Activated T-cell treated with anti-CD3 and anti-CD28 coated beads for 1 hour (primary cell): Measurements from ENCODE around the gene FOXP1.
A peak's percentile ranks its signal among the peaks of the same experiment; 100 is the strongest.

ENCODE experiments used
- DNase-seq: peaks from one replicate; pipeline ENCODE4 v3.0.0-alpha.2; 2020; ENCODE audit warnings: low read depth

The FOXP1 gene

GRCh38 chr3:71304684-71305083 is 278.8 kb downstream of the FOXP1 start:
- no peak for DNase-seq

GRCh38 chr3:71304247-71304646 is 279.3 kb downstream of the FOXP1 start:
- no peak for DNase-seq

DNA sequence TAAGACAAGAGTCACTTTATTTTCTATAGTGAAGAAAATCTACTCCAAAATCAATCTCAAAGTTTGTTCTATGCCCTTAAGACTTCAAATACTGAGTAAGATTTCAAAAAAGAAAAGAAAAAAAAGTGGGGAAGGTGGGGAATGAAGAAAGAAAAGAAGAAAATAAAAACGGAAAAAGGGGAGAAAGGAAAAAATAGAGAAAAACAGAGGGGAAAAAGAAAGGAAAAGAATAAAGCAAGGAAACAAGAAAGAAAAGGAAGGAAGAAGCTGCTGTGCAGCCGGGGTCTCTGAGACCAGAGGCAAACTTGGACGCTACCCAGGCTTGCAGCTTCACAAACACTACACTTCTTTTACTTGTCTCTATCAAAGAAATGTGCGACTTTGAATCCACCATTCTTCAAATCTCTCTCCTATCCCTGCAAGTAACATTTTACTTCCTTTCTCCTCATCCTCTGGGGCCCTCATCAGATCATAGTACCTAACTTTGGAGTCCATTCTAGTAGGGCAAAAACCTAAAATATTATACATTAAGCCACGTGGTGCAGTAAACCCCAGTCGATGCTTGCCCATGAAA is 279.8 kb downstream of the FOXP1 start:
- DNase-seq, result no peak

- DNase-seq, result no peak
Measured at GRCh38 chr3:71302604-71303003, 280.9 kb downstream of the FOXP1 start.

GRCh38 chr3:71300951-71301393 is 282.6 kb downstream of the FOXP1 start:
- DNase-seq, result no peak

DNA sequence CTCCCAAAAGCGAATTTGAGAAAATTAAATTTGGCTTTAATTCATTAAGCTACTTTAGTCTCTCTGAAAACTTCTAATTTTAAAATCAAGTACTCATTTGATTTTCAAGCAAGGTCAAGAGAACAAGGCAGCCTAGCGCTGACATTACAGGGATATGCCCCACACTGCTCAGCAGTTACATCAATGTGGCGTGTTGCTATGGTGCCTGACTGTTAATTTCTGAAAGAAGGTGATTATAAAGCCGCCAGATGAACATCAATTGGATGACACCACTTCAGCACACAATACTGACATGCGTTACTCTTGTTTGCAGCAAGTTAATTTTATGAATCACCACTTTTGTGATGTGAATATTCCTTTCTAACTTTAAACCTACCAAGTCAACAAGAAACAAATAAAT is 284.4 kb downstream of the FOXP1 start:
- no peak for DNase-seq

- no peak for DNase-seq
Measured at GRCh38 chr3:71294919-71295318, 288.6 kb downstream of the FOXP1 start.

DNA sequence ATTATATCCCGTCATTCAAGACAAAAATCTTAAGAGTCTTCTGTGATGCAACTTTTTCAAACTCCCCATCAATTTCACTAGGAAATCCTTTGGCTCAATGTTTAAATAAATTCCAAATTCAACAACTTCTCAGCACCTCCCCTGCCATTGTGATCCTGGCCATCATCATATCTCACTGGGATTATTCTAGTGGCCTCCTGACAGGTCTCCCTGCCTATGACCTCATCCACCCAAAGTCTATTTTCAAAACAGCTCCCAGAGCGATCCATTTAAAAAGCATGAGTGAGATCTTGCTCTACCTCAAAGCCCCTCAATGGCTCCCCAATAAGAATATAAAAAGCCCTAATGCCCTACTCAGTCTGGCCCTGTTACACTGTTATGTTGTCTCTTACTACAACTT is 293.2 kb downstream of the FOXP1 start:
- DNase-seq, result no peak

GRCh38 chr3:71288269-71288930 is 295.1 kb downstream of the FOXP1 start:
- DNase-seq, result no peak

DNA sequence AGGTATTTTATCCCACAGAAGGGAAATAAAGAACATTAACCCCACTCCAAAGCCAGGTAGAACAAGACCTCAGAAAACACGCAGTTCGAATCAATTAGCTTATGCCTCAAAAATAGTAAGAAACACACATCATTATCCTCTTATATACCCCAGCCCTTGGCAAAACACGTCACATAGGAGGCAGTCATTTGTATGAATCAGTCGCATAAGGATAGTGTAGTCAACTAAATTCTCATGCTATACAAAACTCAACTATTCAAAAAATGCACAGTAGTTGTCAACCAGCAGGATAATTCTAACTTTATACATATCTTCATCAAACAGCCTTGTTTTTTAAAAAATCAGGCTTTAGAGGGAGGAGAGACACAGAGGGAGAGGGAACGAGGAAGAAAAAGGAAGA is 298.4 kb downstream of the FOXP1 start:
- no peak for DNase-seq

DNA sequence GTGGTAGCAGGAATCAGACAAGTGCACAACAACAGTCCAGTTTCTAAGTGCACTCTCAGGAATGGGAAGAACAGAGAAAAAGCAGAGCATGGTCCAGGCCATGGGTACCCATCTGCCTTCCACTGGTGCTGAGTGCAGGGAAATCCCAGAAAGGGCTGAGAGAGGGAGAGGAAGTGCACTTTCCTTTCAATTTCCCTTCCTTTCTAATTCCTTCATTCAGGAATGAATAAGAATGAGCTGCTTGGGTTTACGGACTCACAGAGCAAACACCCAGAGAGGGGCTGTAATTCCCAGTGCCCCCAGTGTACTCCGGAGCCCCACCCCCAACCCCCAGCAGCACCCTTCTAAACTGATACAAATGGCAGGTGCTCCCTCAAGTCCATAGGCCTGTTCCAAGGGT is 300.6 kb downstream of the FOXP1 start:
- no peak for DNase-seq

- DNase-seq, result no peak
Measured at GRCh38 chr3:71281280-71281679, 302.2 kb downstream of the FOXP1 start.

- DNase-seq, result no peak
Measured at GRCh38 chr3:71277341-71277740, 306.2 kb downstream of the FOXP1 start.

DNA sequence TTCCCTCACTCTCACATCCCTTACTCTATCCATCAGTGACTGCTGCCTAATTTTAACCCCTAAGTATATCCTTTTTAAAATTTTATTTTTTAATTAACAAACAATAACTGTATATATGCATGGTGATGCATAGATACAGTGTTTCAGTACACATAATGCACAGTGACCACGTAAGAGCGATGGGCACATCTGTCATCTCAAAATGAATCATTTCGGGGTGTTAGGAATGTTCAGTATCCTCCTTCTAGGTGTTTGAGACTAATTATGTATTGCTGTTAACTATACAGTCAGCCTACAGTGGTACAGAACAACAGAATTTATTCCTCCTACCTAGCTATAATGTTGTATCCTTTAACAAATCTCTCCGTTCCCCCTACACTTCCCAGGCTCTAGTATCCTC is 307.0 kb downstream of the FOXP1 start:
- DNase-seq, result no peak

DNA sequence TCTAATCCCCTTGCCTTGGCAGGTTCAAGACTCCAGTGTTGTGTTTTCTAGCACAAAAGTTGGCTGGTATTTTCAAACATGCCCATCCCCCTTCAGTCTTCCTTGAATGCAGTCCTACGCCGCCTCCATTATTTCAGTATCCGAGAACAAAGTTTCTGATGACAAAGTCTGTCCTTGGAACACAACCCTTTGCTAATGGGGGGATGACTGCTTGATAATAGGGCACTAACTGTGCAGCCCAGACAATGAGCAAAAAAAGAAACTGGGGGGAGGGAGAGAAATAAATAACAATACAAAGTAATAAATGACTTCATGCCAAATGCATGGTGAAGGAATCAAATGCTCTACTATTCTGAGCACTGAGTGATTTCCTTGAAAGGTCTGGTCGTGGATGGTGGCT is 310.1 kb downstream of the FOXP1 start:
- no peak for DNase-seq

DNA sequence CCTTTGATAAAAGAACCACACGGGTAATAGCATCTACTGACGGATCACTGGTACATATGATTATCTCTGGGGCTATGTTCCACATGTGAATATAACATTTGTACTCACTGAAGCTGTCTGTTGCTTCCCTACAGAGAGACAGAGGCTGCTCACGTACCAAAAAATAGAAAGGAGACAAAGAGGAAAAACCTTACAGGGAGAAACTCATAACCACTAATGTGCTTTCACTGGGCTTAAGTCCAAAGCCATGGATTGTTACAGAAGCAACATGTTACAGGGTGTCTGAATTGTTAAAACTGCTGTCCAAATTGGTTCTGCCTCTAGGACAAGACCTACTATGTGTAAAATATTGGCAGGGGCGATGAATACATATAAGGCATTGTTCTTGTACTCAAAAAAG is 311.9 kb downstream of the FOXP1 start:
- no peak for DNase-seq

GRCh38 chr3:71269906-71270305 is 313.6 kb downstream of the FOXP1 start:
- DNase-seq, result peak; percentile 5

DNA sequence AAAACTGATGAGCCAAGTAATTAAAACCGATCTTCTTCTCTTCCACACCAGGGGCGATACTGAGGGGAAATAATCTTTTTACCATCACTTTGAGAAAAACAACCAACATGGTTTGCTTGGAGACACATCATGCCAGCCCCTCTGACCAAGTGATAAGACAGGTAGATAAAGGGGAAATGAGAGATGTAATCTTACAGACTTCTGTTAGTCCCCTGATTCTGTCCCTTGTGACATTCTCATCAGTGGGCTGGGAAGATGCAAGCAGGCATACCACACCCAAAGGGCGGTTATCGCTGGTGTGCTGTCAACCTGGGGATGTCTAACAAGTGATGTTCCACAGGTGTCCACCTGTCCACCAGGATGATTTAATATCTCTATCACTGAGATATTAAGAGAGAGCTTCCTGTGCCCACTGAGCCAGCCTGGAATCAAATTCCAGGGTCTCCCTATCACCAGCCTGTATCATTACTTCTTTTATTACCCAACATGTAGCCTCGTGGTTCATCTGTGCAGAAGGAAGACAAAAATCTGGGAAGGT is 315.0 kb downstream of the FOXP1 start:
- DNase-seq, result no peak

DNA sequence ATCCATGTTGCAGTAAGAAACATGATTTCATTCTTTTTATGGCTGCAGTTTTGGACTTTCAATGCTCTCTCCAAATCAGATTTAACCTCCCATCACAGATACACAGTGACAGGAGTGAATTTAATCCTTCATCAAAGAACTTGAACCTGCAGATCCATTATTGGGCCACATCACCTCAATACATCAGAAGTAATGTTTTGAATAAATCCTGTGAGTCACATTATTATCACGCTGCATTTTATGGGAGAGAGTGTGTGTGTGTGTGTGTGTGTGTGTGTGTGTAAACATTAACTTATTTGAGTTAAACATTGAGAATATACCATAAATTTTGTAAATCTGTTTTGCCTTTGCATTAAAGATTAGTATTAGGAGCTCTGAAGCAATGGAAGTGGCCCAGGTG is 316.7 kb downstream of the FOXP1 start:
- DNase-seq, result no peak

GRCh38 chr3:71265365-71265915 is 318.1 kb downstream of the FOXP1 start:
- DNase-seq, result no peak

DNA sequence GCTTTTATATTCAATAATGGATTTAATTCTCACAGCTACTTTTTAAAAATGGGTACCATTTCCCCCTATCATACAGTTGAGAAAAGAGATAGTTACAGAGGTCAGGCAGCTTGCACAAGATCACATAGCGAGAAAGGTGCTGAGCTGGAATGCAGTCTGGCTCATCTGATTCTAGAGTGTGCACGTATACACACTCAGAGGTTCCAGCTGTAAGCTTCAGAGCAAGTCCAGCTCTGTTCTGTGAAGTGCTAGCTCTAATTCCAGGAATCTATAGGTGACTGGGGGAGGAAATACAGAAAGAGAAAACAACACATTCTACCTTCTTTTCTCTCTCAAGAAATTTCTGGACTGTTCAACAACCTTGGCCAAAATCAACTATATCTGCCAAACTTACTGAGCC is 318.7 kb downstream of the FOXP1 start:
- DNase-seq, result no peak

DNA sequence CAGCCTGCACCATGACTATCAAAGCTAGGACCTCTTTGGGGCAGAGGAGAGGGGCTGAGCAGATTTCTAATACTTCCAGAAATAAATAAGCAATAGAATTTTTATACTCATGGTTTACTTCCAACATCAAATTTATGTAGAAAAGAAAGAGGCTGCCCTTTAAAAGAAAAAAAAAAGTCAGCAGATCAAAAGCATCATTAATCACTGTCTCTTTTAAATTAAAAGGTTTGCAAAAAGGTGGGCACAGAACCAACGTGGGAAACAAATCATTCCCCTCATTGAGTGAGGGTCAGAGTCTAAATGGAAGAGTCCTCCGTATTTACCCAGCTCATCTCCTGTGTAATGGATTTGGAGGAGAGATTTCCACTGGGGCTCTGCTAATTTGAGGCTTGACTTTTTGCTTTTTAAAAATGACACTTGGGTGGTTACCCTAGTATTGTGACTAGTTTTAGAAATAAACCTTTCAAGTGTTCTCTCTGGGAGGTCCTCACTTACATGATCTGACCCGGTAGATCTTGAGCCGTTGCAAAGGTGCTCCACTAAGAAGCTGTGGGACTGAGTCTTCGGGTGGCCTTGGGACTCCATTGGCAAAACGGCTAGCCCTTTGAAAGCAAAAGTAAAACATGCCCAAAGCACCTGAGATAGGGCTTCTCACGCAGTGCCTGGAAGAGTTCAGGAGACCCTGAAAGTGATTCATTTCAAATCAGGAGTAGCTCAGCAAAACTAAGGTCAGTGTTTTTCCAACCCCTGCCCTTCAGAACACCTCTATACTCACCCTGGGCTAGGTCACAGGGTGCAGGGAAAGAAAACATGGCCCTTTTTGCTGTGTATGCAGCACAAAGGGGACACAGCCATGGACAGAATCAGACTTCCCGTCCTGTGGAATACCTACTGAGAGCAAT is 320.9 kb downstream of the FOXP1 start:
- DNase-seq, result no peak

GRCh38 chr3:71260782-71261181 is 322.7 kb downstream of the FOXP1 start:
- DNase-seq, result no peak
